HepG2 (cell line): ENCODE data around the gene HTR4. TPM values are rescaled to one million over a fixed set of nuclear protein-coding genes. Genes with fewer than 3 reads are reported as not detected.

ENCODE experiments used
- ETV5 ChIP-seq: IDR thresholded peaks from 2 replicates; pipeline ENCODE4 v1.6.1; 2018; ENCODE audit warnings: missing biosample characterization, missing genetic modification reagents, inconsistent platforms, borderline replicate concordance
- ETV6 ChIP-seq: sonication (generic); formaldehyde crosslinking; conservative IDR thresholded peaks from 2 replicates; pipeline ENCODE4 v1.4.0; 2020; ENCODE audit warnings: missing genetic modification reagents
- HMGA1 ChIP-seq: sonication (generic); formaldehyde crosslinking; conservative IDR thresholded peaks from 2 replicates; pipeline ENCODE4 v1.4.0; 2020; ENCODE audit warnings: missing genetic modification reagents
- JARID2 ChIP-seq: sonication (generic); formaldehyde crosslinking; IDR thresholded peaks from 2 replicates; pipeline ENCODE4 v1.8.1; 2023; ENCODE audit warnings: missing genetic modification reagents, inconsistent platforms; ENCODE audit not compliant: insufficient replicate concordance
- KAT8 ChIP-seq: IDR thresholded peaks from 2 replicates; pipeline ENCODE4 v1.6.1; 2016; ENCODE audit warnings: missing genetic modification reagents, missing compliant biosample characterization
- MEIS2 ChIP-seq: sonication (generic); formaldehyde crosslinking; IDR thresholded peaks from 2 replicates; pipeline ENCODE4 v1.9.0; 2021; ENCODE audit warnings: mild to moderate bottlenecking, missing genetic modification reagents
- NFRKB ChIP-seq: fragments of 450-650 bp; IDR thresholded peaks from 2 replicates; pipeline ENCODE4 v1.6.1; 2017
- NR2F6 ChIP-seq, 2 experiments: IDR thresholded peaks; 2 replicates each; pipeline ENCODE4 v1.6.1; 2016; ENCODE audit warnings: antibody characterized with exemption in 1 of 2, mild to moderate bottlenecking in 1 of 2
- PAF1 ChIP-seq: IDR thresholded peaks from 2 replicates; pipeline ENCODE4 v1.6.1; 2016; ENCODE audit warnings: missing genetic modification reagents, missing compliant biosample characterization
- PLRG1 ChIP-seq: fragments of 450-650 bp; conservative IDR thresholded peaks from 2 replicates; pipeline ENCODE4 v1.6.1; 2016
- REXO4 ChIP-seq: sonication (generic); formaldehyde crosslinking; IDR thresholded peaks from 2 replicates; pipeline ENCODE4 v1.8.0; 2022; ENCODE audit warnings: missing genetic modification reagents, mild to moderate bottlenecking, borderline replicate concordance
- SIN3A ChIP-seq: IDR thresholded peaks from 2 replicates; pipeline ENCODE4 v1.6.1; 2011; ENCODE audit warnings: low read depth, mild to moderate bottlenecking, control low read depth, low read length, borderline replicate concordance
- SMYD3 ChIP-seq: sonication (generic); formaldehyde crosslinking; IDR thresholded peaks from 2 replicates; pipeline ENCODE4 v1.8.1; 2023; ENCODE audit warnings: mild to moderate bottlenecking, missing genetic modification reagents
- SOX6 ChIP-seq, 2 experiments: fragments of 450-650 bp in 1 of 2; sonication (generic) in 1 of 2; formaldehyde crosslinking in 1 of 2; IDR thresholded peaks; 2 replicates each; pipeline versions ENCODE4 v1.4.0 to v1.6.1; 2017 to 2020; ENCODE audit warnings: antibody characterized with exemption in 1 of 2, mild to moderate bottlenecking in 1 of 2, missing genetic modification reagents in 1 of 2
- SP2 ChIP-seq: sonication (generic); formaldehyde crosslinking; IDR thresholded peaks from 2 replicates; pipeline ENCODE4 v1.5.1; 2020; ENCODE audit warnings: mild to moderate bottlenecking, missing genetic modification reagents
- TMF1 ChIP-seq: sonication (generic); formaldehyde crosslinking; IDR thresholded peaks from 2 replicates; pipeline ENCODE4 v1.8.1; 2022; ENCODE audit warnings: low read depth, missing genetic modification reagents
- ZC3H4 ChIP-seq: sonication (generic); formaldehyde crosslinking; IDR thresholded peaks from 2 replicates; pipeline ENCODE4 v1.4.0; 2020; ENCODE audit warnings: missing genetic modification reagents, borderline replicate concordance
- ZNF17 ChIP-seq: sonication (generic); formaldehyde crosslinking; IDR thresholded peaks from 2 replicates; pipeline ENCODE4 v1.5.0; 2020; ENCODE audit warnings: mild to moderate bottlenecking, missing genetic modification reagents
- ZNF3 ChIP-seq: IDR thresholded peaks from 2 replicates; pipeline ENCODE4 v1.7.0; 2017; ENCODE audit warnings: inconsistent platforms
- polyA plus RNA-seq, 8 experiments: library from polyadenylated mRNA; depleted of rRNA in 3 of 8; stranded (reverse) in 7 of 8; unstranded in 1 of 8; fragments of >200 nt; fragmentation: Illumina TruSeq in 4 of 8; extraction: Trizol in 4 of 8; gene quantifications; 2 replicates each; pipeline versions ENCODE4 v1.2.1 to v1.2.3, GENCODE V29; 2011 to 2016; ENCODE audit warnings: low read depth in 4 of 8, missing spikeins in 1 of 8, mixed read lengths in 1 of 8; ENCODE audit not compliant: insufficient read depth in 1 of 8
- total RNA-seq, 5 experiments: library from RNA; depleted of rRNA; stranded (reverse); fragments of >200 nt; fragmentation: Illumina TruSeq; extraction: Trizol; gene quantifications; 2 replicates each; pipeline ENCODE4 v1.2.3, GENCODE V29; 2016; ENCODE audit warnings: low read depth in 1 of 5
- TF ChIP-seq, protein P1 (sequence below): sonication (generic); formaldehyde crosslinking; IDR thresholded peaks from 2 replicates; pipeline ENCODE4 v1.5.1; 2020; ENCODE audit warnings: mild to moderate bottlenecking, missing genetic modification reagents, borderline replicate concordance
- TF ChIP-seq, protein P2 (sequence below): sonication (generic); formaldehyde crosslinking; IDR thresholded peaks from 2 replicates; pipeline ENCODE4 v1.4.0; 2020; ENCODE audit warnings: low read depth, missing genetic modification reagents
- TF ChIP-seq, protein P3 (sequence below): sonication (generic); formaldehyde crosslinking; conservative IDR thresholded peaks from 2 replicates; pipeline ENCODE4 v1.4.0; 2020; ENCODE audit warnings: missing genetic modification reagents

HTR4 gene
- total and polyA plus RNA-seq, 2 of the 13 experiments (the other 11 are each of a cell fraction or from before 2014, with no cell fraction given): not detected

DNA sequence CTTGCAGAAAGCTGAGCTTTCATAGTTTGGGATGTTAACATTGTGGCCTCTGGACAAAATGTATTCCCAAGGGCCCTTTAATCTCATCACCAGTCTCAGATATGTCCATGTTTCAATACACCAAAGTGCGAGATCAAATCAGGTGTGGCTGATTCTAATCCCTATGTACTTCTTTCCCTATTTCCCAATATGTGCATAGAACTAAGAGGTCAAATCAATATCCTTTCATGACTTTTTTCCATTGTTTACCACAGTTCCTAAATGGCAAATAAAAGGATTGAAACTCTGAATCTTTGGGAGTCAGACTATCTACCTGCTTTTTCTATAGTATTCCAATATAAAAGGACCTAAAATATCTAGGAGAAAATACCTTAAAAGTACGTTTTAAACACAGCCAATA lies 165.6 kb downstream of the HTR4 start (continued):
- TF ChIP-seq ETV6 (no peak), ZNF3 (no peak), SMYD3 (no peak), HMGA1 (CRISPR knock-in tag) (no peak), PLRG1 (no peak), TMF1 (CRISPR knock-in tag) (no peak), SP2 (no peak), ZC3H4 (CRISPR knock-in tag) (no peak), JARID2 (CRISPR knock-in tag) (no peak), ETV5 (no peak), MEIS2 (CRISPR knock-in tag) (no peak), NFRKB (no peak), PAF1 (CRISPR knock-in tag) (no peak), SIN3A (no peak), ZNF17 (no peak), REXO4 (CRISPR knock-in tag) (no peak), KAT8 (CRISPR knock-in tag) (no peak), SOX6 (IDR thresholded peaks at IDR 0.05) (no peak), SOX6 (CRISPR knock-in tag; IDR thresholded peaks at IDR 0.05) (peak; percentile 75), NR2F6 (IDR thresholded peaks at IDR 0.05) (peak; percentile 92), NR2F6 (CRISPR knock-in tag; IDR thresholded peaks at IDR 0.05) (peak; percentile 55; the same call in 1 of the 2 replicates)
- TF ChIP-seq, protein P1, sequence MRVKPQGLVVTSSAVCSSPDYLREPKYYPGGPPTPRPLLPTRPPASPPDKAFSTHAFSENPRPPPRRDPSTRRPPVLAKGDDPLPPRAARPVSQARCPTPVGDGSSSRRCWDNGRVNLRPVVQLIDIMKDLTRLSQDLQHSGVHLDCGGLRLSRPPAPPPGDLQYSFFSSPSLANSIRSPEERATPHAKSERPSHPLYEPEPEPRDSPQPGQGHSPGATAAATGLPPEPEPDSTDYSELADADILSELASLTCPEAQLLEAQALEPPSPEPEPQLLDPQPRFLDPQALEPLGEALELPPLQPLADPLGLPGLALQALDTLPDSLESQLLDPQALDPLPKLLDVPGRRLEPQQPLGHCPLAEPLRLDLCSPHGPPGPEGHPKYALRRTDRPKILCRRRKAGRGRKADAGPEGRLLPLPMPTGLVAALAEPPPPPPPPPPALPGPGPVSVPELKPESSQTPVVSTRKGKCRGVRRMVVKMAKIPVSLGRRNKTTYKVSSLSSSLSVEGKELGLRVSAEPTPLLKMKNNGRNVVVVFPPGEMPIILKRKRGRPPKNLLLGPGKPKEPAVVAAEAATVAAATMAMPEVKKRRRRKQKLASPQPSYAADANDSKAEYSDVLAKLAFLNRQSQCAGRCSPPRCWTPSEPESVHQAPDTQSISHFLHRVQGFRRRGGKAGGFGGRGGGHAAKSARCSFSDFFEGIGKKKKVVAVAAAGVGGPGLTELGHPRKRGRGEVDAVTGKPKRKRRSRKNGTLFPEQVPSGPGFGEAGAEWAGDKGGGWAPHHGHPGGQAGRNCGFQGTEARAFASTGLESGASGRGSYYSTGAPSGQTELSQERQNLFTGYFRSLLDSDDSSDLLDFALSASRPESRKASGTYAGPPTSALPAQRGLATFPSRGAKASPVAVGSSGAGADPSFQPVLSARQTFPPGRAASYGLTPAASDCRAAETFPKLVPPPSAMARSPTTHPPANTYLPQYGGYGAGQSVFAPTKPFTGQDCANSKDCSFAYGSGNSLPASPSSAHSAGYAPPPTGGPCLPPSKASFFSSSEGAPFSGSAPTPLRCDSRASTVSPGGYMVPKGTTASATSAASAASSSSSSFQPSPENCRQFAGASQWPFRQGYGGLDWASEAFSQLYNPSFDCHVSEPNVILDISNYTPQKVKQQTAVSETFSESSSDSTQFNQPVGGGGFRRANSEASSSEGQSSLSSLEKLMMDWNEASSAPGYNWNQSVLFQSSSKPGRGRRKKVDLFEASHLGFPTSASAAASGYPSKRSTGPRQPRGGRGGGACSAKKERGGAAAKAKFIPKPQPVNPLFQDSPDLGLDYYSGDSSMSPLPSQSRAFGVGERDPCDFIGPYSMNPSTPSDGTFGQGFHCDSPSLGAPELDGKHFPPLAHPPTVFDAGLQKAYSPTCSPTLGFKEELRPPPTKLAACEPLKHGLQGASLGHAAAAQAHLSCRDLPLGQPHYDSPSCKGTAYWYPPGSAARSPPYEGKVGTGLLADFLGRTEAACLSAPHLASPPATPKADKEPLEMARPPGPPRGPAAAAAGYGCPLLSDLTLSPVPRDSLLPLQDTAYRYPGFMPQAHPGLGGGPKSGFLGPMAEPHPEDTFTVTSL (CRISPR knock-in tag): no peak
- TF ChIP-seq, protein P2, sequence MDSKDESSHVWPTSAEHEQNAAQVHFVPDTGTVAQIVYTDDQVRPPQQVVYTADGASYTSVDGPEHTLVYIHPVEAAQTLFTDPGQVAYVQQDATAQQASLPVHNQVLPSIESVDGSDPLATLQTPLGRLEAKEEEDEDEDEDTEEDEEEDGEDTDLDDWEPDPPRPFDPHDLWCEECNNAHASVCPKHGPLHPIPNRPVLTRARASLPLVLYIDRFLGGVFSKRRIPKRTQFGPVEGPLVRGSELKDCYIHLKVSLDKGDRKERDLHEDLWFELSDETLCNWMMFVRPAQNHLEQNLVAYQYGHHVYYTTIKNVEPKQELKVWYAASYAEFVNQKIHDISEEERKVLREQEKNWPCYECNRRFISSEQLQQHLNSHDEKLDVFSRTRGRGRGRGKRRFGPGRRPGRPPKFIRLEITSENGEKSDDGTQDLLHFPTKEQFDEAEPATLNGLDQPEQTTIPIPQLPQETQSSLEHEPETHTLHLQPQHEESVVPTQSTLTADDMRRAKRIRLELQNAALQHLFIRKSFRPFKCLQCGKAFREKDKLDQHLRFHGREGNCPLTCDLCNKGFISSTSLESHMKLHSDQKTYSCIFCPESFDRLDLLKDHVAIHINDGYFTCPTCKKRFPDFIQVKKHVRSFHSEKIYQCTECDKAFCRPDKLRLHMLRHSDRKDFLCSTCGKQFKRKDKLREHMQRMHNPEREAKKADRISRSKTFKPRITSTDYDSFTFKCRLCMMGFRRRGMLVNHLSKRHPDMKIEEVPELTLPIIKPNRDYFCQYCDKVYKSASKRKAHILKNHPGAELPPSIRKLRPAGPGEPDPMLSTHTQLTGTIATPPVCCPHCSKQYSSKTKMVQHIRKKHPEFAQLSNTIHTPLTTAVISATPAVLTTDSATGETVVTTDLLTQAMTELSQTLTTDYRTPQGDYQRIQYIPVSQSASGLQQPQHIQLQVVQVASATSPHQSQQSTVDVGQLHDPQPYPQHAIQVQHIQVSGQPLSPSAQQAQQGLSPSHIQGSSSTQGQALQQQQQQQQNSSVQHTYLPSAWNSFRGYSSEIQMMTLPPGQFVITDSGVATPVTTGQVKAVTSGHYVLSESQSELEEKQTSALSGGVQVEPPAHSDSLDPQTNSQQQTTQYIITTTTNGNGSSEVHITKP (CRISPR knock-in tag): no peak
- TF ChIP-seq, protein P3, sequence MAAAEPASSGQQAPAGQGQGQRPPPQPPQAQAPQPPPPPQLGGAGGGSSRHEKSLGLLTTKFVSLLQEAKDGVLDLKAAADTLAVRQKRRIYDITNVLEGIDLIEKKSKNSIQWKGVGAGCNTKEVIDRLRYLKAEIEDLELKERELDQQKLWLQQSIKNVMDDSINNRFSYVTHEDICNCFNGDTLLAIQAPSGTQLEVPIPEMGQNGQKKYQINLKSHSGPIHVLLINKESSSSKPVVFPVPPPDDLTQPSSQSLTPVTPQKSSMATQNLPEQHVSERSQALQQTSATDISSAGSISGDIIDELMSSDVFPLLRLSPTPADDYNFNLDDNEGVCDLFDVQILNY (CRISPR knock-in tag): no peak
